GM12891 (cell line): ENCODE measurements around the gene ZFP36.
A peak's percentile ranks its signal among the peaks of the same experiment; 100 is the strongest.

Source experiments
- PAX5 ChIP-seq: IDR thresholded peaks from 2 replicates; pipeline ENCODE4 v1.6.1; 2011; ENCODE audit warnings: low read length, moderate library complexity, mild to moderate bottlenecking; ENCODE audit not compliant: insufficient read depth, severe bottlenecking
- POLR2A ChIP-seq: IDR thresholded peaks from 2 replicates; pipeline ENCODE4 v1.6.1; 2011; ENCODE audit warnings: low read depth, low read length, control low read depth
- POLR2AphosphoS5 ChIP-seq: IDR thresholded peaks from 2 replicates; pipeline ENCODE4 v1.6.1; 2011; ENCODE audit warnings: low read depth, low read length, control low read depth
- POU2F2 ChIP-seq: IDR thresholded peaks from 2 replicates; pipeline ENCODE4 v1.6.1; 2011; ENCODE audit warnings: low read depth, mild to moderate bottlenecking, control low read depth, low read length, moderate library complexity
- SPI1 ChIP-seq: IDR thresholded peaks from 2 replicates; pipeline ENCODE4 v1.6.1; 2011; ENCODE audit warnings: low read depth, low read length, control low read depth
- TAF1 ChIP-seq: IDR thresholded peaks from 2 replicates; pipeline ENCODE4 v1.6.1; 2011; ENCODE audit warnings: low read depth, low read length, control low read depth

DNA sequence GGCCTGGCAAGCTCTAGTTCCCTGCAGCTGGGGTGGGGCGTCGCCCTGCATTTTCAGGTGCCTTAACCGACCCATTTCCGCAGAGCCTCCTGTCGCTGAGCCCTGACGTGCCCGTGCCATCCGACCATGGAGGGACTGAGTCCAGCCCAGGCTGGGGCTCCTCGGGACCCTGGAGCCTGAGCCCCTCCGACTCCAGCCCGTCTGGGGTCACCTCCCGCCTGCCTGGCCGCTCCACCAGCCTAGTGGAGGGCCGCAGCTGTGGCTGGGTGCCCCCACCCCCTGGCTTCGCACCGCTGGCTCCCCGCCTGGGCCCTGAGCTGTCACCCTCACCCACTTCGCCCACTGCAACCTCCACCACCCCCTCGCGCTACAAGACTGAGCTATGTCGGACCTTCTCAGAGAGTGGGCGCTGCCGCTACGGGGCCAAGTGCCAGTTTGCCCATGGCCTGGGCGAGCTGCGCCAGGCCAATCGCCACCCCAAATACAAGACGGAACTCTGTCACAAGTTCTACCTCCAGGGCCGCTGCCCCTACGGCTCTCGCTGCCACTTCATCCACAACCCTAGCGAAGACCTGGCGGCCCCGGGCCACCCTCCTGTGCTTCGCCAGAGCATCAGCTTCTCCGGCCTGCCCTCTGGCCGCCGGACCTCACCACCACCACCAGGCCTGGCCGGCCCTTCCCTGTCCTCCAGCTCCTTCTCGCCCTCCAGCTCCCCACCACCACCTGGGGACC, 1.2 kb downstream of the ZFP36 start:
- TF ChIP-seq TAF1, result 0 out of 2 replicates have a peak, but pooled peaks have one; percentile 23
- TF ChIP-seq POLR2AphosphoS5, result no peak; the same call in 1 of the 2 replicates
- TF ChIP-seq POLR2A, result peak; percentile 21
- no peak for TF ChIP-seq PAX5
- TF ChIP-seq SPI1, result no peak
- no peak for TF ChIP-seq POU2F2
